Measurements from ENCODE around the gene HOXB9.

- TF ChIP-seq CTCF (IDR thresholded peaks at IDR 0.05; ENCODE audit: insufficient read depth, low read length, poor library complexity, severe bottlenecking) (no peak), EZH2phosphoT487 (conservative IDR thresholded peaks at IDR 0.05; ENCODE audit: low read length) (no peak)
Observed at GRCh38 chr17:48611681-48612455, 14.3 kb downstream of the HOXB9 start.

Data from SU-DHL-6 (cell line).